ENCODE data around the gene KCNH3.

The KCNH3 gene

GRCh38 chr12:49541140-49541861 lies 2.5 kb downstream of the KCNH3 start:
- Histone ChIP-seq H3K27me3 (ENCODE audit: insufficient read depth, poor library complexity, severe bottlenecking) (peaks cover 26% of the 10 kb centered on the region), H3K27ac (replicated peaks) (no peak overlapping the region), H3K4me3 (replicated peaks; ENCODE audit: insufficient read depth, low read length) (no peak overlapping the region)
- no peak for DNase-seq (ENCODE audit: low read depth in 1 of 2, low spot score in 1 of 2)
- TF ChIP-seq REST (IDR thresholded peaks at IDR 0.05; ENCODE audit: insufficient replicate concordance, low read depth) (no peak), GABPA (IDR thresholded peaks at IDR 0.05; ENCODE audit: low read depth) (no peak), CTCF (IDR thresholded peaks at IDR 0.05; ENCODE audit: insufficient read depth, low read length) (no peak), POLR2AphosphoS5 (IDR thresholded peaks at IDR 0.05; ENCODE audit: low read depth) (no peak), SPI1 (IDR thresholded peaks at IDR 0.05; ENCODE audit: borderline replicate concordance, low read depth) (no peak)

DNA sequence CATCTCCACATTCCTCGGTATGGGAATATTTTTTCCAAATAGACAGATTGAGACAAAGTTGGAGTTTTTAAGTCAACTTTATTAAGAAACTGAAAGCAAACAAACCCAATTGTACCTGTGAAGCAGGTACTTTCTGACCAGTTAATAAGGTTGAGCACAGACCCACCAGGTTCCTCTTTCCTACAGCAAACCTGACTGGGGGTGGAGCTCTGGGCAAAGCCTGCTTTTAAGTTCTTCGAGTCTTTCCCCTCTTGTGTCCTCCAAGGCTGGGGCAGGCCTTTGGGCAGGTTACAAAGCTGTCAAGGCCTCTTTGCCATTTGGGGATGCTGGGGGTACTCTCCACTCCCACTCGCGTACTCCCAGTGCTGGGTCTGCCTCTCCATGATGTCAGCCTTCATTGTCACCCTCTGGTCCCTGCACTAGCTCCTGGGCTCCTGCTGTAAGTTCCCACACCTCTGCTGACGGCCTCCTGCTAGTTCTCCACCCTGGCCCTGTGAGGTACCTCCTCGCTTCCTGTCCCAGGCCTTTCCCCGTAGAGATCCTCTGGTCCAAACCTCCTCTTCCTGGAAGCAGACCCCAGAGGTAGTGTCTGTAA lies 3.2 kb downstream of the KCNH3 start:
- peaks cover 26% of the 10 kb centered on the region for H3K27me3 ChIP-seq (ENCODE audit: insufficient read depth, poor library complexity, severe bottlenecking)
- no peak for DNase-seq (ENCODE audit: low read depth in 1 of 2, low spot score in 1 of 2)

More for the DNA sequence above, 3.2 kb downstream of the KCNH3 start:
- Histone ChIP-seq H3K4me3 (replicated peaks; ENCODE audit: insufficient read depth, low read length) (no peak overlapping the region), H3K27ac (replicated peaks) (no peak overlapping the region)
- TF ChIP-seq CTCF (IDR thresholded peaks at IDR 0.05; ENCODE audit: insufficient read depth, low read length) (no peak), GABPA (IDR thresholded peaks at IDR 0.05; ENCODE audit: low read depth) (no peak), REST (IDR thresholded peaks at IDR 0.05; ENCODE audit: insufficient replicate concordance, low read depth) (no peak), SPI1 (IDR thresholded peaks at IDR 0.05; ENCODE audit: borderline replicate concordance, low read depth) (no peak), POLR2AphosphoS5 (IDR thresholded peaks at IDR 0.05; ENCODE audit: low read depth) (no peak)
